ENCODE results near the gene DCTPP1. TPM values are rescaled to one million over a fixed set of nuclear protein-coding genes. Genes with fewer than 3 reads are reported as not detected.

DCTPP1 gene
- total and polyA plus RNA-seq, 2 donors (not counting 3 experiments of a cell fraction or from before 2014, with no cell fraction given), result 68.0 to 88.6 TPM

- Histone ChIP-seq H3K4me1 (ENCODE audit: control insufficient read depth, extremely low read depth, insufficient read depth, low read length) (peaks cover 3% of the 10 kb centered on the region), H3K79me2 (ENCODE audit: control insufficient read depth, insufficient read depth, low read length) (peaks cover 1% of the 10 kb centered on the region), H3K27me3 (ENCODE audit: control insufficient read depth in 2 of 2, insufficient read depth in 2 of 2, low read length in 2 of 2) (no peaks in the 10 kb centered on the region), H4K20me1 (replicated peaks; ENCODE audit: control insufficient read depth, extremely low read depth, insufficient read depth, low read length) (no peaks in the 10 kb centered on the region), H3K27ac (ENCODE audit: insufficient read depth, low read depth, low read length) (no peak overlapping the region), H3K4me3 (replicated peaks in 1 of 3; ENCODE audit: insufficient read depth in 1 of 3, low read depth in 1 of 3, low read length in 3 of 3) (no peak overlapping the region), H3K4me2 (ENCODE audit: insufficient read depth, low read length) (no peak overlapping the region), H2AFZ (ENCODE audit: low read depth, low read length) (no peak overlapping the region), H3K36me3 (ENCODE audit: control insufficient read depth in 2 of 2, extremely low read depth in 1 of 2, insufficient read depth in 2 of 2, low read length in 2 of 2) (peaks cover 6 to 7% of the 10 kb centered on the region in 2 experiments), H3K9ac (replicated peaks; ENCODE audit: extremely low read depth, insufficient read depth, low read length) (no peak overlapping the region), H3K9me1 (replicated peaks; ENCODE audit: control insufficient read depth, extremely low read depth, insufficient read depth, low read length) (no peaks in the 10 kb centered on the region), H3K9me3 (replicated peaks; ENCODE audit: control insufficient read depth, insufficient read depth, low read length) (no peaks in the 10 kb centered on the region)
- intact Hi-C loops (cut with micrococcal nuclease) (no loop called here), dilution Hi-C loops (cut with MboI; ENCODE audit: extremely low pct_ligation_motif_present, low sequenced_read_pairs) (no loop called here)
- no peak for FAIRE-seq
- ChIA-PET CTCF (interaction anchor here (0.6 to 1.5 kb wide), 5 partner anchors 8 to 370 kb away, joined by 3 to 11 read pairs (median 4); partner anchors contain the start of genes DCTPP1, ZNF747 and ZNF771), POLR2A (interaction anchor here (0.7 kb wide), 1 partner anchor 9 kb away, joined by 12 read pairs; no protein-coding TSS in a partner anchor)
- no peak for DNase-seq (ENCODE audit: low read depth, low spot score)
- no peak for TF ChIP-seq POLR2A (IDR thresholded peaks at IDR 0.05; ENCODE audit: low read depth, low read length)
- TF ChIP-seq FOS (IDR thresholded peaks at IDR 0.05; ENCODE audit: borderline replicate concordance, insufficient read depth, low read length), result no peak
- TF ChIP-seq, protein P1, sequence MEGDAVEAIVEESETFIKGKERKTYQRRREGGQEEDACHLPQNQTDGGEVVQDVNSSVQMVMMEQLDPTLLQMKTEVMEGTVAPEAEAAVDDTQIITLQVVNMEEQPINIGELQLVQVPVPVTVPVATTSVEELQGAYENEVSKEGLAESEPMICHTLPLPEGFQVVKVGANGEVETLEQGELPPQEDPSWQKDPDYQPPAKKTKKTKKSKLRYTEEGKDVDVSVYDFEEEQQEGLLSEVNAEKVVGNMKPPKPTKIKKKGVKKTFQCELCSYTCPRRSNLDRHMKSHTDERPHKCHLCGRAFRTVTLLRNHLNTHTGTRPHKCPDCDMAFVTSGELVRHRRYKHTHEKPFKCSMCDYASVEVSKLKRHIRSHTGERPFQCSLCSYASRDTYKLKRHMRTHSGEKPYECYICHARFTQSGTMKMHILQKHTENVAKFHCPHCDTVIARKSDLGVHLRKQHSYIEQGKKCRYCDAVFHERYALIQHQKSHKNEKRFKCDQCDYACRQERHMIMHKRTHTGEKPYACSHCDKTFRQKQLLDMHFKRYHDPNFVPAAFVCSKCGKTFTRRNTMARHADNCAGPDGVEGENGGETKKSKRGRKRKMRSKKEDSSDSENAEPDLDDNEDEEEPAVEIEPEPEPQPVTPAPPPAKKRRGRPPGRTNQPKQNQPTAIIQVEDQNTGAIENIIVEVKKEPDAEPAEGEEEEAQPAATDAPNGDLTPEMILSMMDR (IDR thresholded peaks at IDR 0.05; ENCODE audit: extremely low read depth in 1 of 2, insufficient read depth in 1 of 2, low read depth in 1 of 2, low read length in 2 of 2), result no peak
- TF ChIP-seq, protein P2, sequence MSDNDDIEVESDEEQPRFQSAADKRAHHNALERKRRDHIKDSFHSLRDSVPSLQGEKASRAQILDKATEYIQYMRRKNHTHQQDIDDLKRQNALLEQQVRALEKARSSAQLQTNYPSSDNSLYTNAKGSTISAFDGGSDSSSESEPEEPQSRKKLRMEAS (IDR thresholded peaks at IDR 0.05; ENCODE audit: insufficient read depth, insufficient read length), result no peak
- TF ChIP-seq POLR2AphosphoS5 (IDR thresholded peaks at IDR 0.05; ENCODE audit: insufficient read depth, low read depth, low read length), result no peak
- no peak for TF ChIP-seq MYC (IDR thresholded peaks at IDR 0.05; ENCODE audit: low read depth, low read length)
- no peak for TF ChIP-seq GATA2 (IDR thresholded peaks at IDR 0.05; ENCODE audit: insufficient read depth, insufficient read length, low read depth, low read length)
- no peak for TF ChIP-seq EZH2 (IDR thresholded peaks at IDR 0.05; ENCODE audit: borderline replicate concordance, low read depth, low read length, severe bottlenecking)
- no peak for TF ChIP-seq JUN (IDR thresholded peaks at IDR 0.05; ENCODE audit: borderline replicate concordance, insufficient read depth, insufficient read length, low read depth)
- no TSS peak for BruUV-seq (replicated peaks)
Observed at GRCh38 chr16:30416047-30416603, 13.7 kb downstream of the DCTPP1 start.

Measured in endothelial cell of umbilical vein (primary cell).